ENCODE data around the gene ARHGAP9.
A peak's percentile ranks its signal among the peaks of the same experiment; 100 is the strongest.
"Not testable (repeated sequence)": the region's sequence is repeated elsewhere in the genome, so short reads cannot be mapped to it uniquely, and the experiment has no call there.

ARHGAP9 gene

GRCh38 chr12:57430931-57431566 is 48.6 kb downstream of the ARHGAP9 start, which contains the start of gene R3HDM2:
R3HDM2 (minus strand) TSS chr12:57431043; CDS start chr12:57310428, 120,615 bp downstream.
- peak; percentile 92 for DNase-seq

GRCh38 chr12:57430112-57430930 is 49.3 kb downstream of the ARHGAP9 start:
- DNase-seq: peak; percentile 39

GRCh38 chr12:57429473-57430111 is 50.1 kb downstream of the ARHGAP9 start:
- no peak for DNase-seq

- no peak for DNase-seq
Observed at GRCh38 chr12:57428965-57429364, 50.7 kb downstream of the ARHGAP9 start.

- DNase-seq: not testable (repeated sequence)
Observed at GRCh38 chr12:57426948-57427347, 52.7 kb downstream of the ARHGAP9 start.

Measured in activated effector memory CD4-positive, alpha-beta T cell treated with Interleukin-2 at 50 U/mL for 16 hours (primary cell).